ENCODE data around the gene ALOXE3. TPM values are rescaled to one million over a fixed set of nuclear protein-coding genes. Genes with fewer than 3 reads are reported as not detected.

The ALOXE3 gene
- total and polyA plus RNA-seq, 2 experiments from 2014 or later, result 0.10 to 0.27 TPM

GRCh38 chr17:8047769-8048110, 70.6 kb downstream of the ALOXE3 start:
- H3K27ac Mint-ChIP-seq, result no peak overlapping the region
- TF ChIP-seq NANOG (IDR thresholded peaks at IDR 0.05; ENCODE audit: borderline replicate concordance), result no peak
- no peak for TF ChIP-seq EZH2phosphoT487 (IDR thresholded peaks at IDR 0.05; ENCODE audit: unreplicated experiment)
- no peak for TF ChIP-seq STAT1 (IDR thresholded peaks at IDR 0.05; ENCODE audit: unreplicated experiment)
- TF ChIP-seq ETS1 (IDR thresholded peaks at IDR 0.05), result no peak
- no peak for TF ChIP-seq ZNF114 (CRISPR knock-in tag; IDR thresholded peaks at IDR 0.05)
- TF ChIP-seq CTCF (conservative IDR thresholded peaks at IDR 0.05; ENCODE audit: low read depth in 2 of 2), result no peak
- TF ChIP-seq REST (IDR thresholded peaks at IDR 0.05; ENCODE audit: unreplicated experiment), result no peak
- no peak for TF ChIP-seq ZNF331 (CRISPR knock-in tag; IDR thresholded peaks at IDR 0.05; ENCODE audit: low read depth)
- TF ChIP-seq POLR2AphosphoS5 (IDR thresholded peaks at IDR 0.05; ENCODE audit: low read depth), result no peak
- TF ChIP-seq JUNB (IDR thresholded peaks at IDR 0.05; ENCODE audit: unreplicated experiment), result no peak
- no peak for TF ChIP-seq ZNF462 (CRISPR knock-in tag; IDR thresholded peaks at IDR 0.05)
- TF ChIP-seq EZH2 (IDR thresholded peaks at IDR 0.05; ENCODE audit: low read depth, unreplicated experiment), result no peak
- TF ChIP-seq CREB1 (CRISPR knock-in tag; IDR thresholded peaks at IDR 0.05; ENCODE audit: low read depth), result no peak

More at GRCh38 chr17:8047769-8048110, 70.6 kb downstream of the ALOXE3 start:
- H3K4me1 Mint-ChIP-seq, result peaks cover 2% of the 10 kb centered on the region; the same call in 2 of the 3 replicates
- no peak for ATAC-seq
- Histone ChIP-seq H3K27me3 (ENCODE audit: insufficient read depth) (no peaks in the 10 kb centered on the region), H3K4me3 (no peak overlapping the region), H3K4me2 (no peak overlapping the region), H3K4me1 (ENCODE audit: insufficient read depth) (no peaks in the 10 kb centered on the region), H3K27ac (ENCODE audit: low read depth) (no peak overlapping the region), H3K79me2 (replicated peaks; ENCODE audit: insufficient read depth) (no peaks in the 10 kb centered on the region), H2AFZ (no peak overlapping the region), H3K9me2 (ENCODE audit: insufficient read depth) (no peaks in the 10 kb centered on the region), H3K36me3 (ENCODE audit: insufficient read depth) (no peaks in the 10 kb centered on the region), H4K20me1 (replicated peaks; ENCODE audit: insufficient read depth) (no peaks in the 10 kb centered on the region), H3F3A (replicated peaks; ENCODE audit: low read depth) (no peaks in the 10 kb centered on the region)
- no peaks in the 10 kb centered on the region for H3K36me3 Mint-ChIP-seq (ENCODE audit: low read depth)
- no peak overlapping the region for H3K4me3 Mint-ChIP-seq
- no peaks in the 10 kb centered on the region for H3K9me3 Mint-ChIP-seq
- H3K27me3 Mint-ChIP-seq (ENCODE audit: insufficient read depth, low read depth, poor library complexity), result peaks cover 2% of the 10 kb centered on the region
- no peak for DNase-seq (ENCODE audit: low spot score)

All from GM23338 (cell line).